KMS-11 (cell line): Measurements from ENCODE around the gene ELP1.
"Not testable (repeated sequence)": the region's sequence is repeated elsewhere in the genome, so short reads cannot be mapped to it uniquely, and the experiment has no call there.

Experiments
- H2AFZ ChIP-seq: fragments of 200-600 bp; sonication (generic); 2 replicates; pipeline ENCODE4 v1.6.1; 2016; ENCODE audit warnings: antibody characterized with exemption, mixed run types, low read depth
- H3K27ac ChIP-seq: fragments of 200-600 bp; sonication (generic); 2 replicates; pipeline ENCODE4 v1.6.1; 2016; ENCODE audit warnings: mild to moderate bottlenecking, mixed run types
- H3K27me3 ChIP-seq: fragments of 200-600 bp; sonication (generic); 2 replicates; pipeline ENCODE4 v1.6.1; 2017; ENCODE audit warnings: mild to moderate bottlenecking, low read depth, mixed run types, moderate library complexity; ENCODE audit not compliant: insufficient read depth
- H3K36me3 ChIP-seq: fragments of 200-600 bp; sonication (generic); 2 replicates; pipeline ENCODE4 v1.6.1; 2017; ENCODE audit warnings: mild to moderate bottlenecking, mixed run types; ENCODE audit not compliant: insufficient read depth
- H3K4me1 ChIP-seq: fragments of 200-600 bp; sonication (generic); 2 replicates; pipeline ENCODE4 v1.6.1; 2016; ENCODE audit warnings: mild to moderate bottlenecking, low read depth, mixed run types; ENCODE audit not compliant: poor library complexity, severe bottlenecking
- H3K4me2 ChIP-seq: fragments of 200-600 bp; sonication (generic); 2 replicates; pipeline ENCODE4 v1.7.0; 2016; ENCODE audit warnings: mild to moderate bottlenecking, mixed run types
- H3K4me3 ChIP-seq: fragments of 200-600 bp; sonication (generic); IDR thresholded peaks from 2 replicates; pipeline ENCODE4 v1.6.1; 2017; ENCODE audit warnings: low read depth, low read length, mixed read lengths; ENCODE audit not compliant: insufficient read depth
- H3K79me2 ChIP-seq: fragments of 200-600 bp; sonication (generic); 2 replicates; pipeline ENCODE4 v1.6.1; 2016; ENCODE audit warnings: low read depth, mixed run types; ENCODE audit not compliant: insufficient read depth
- H3K9ac ChIP-seq: fragments of 200-600 bp; sonication (generic); 2 replicates; pipeline ENCODE4 v1.6.1; 2016; ENCODE audit warnings: mild to moderate bottlenecking, mixed run types
- H4K20me1 ChIP-seq: fragments of 200-600 bp; sonication (generic); 2 replicates; pipeline ENCODE4 v1.6.1; 2016; ENCODE audit warnings: mild to moderate bottlenecking, mixed run types; ENCODE audit not compliant: insufficient read depth
- CTCF ChIP-seq: fragments of 200-600 bp; sonication (generic); conservative IDR thresholded peaks from 2 replicates; pipeline ENCODE4 v1.6.1; 2017; ENCODE audit warnings: low read depth, mild to moderate bottlenecking, antibody characterized with exemption, low read length, moderate library complexity, mixed read lengths

Gene ELP1

GRCh38 chr9:108852079-108852478 lies 81.8 kb downstream of the ELP1 start:
- Histone ChIP-seq H3K36me3 (no peaks in the 10 kb centered on the region), H2AFZ (no peak overlapping the region), H3K4me1 (no peaks in the 10 kb centered on the region), H3K79me2 (no peaks in the 10 kb centered on the region), H3K27ac (no peak overlapping the region), H3K9ac (no peak overlapping the region), H4K20me1 (no peaks in the 10 kb centered on the region), H3K4me2 (no peak overlapping the region), H3K27me3 (no peaks in the 10 kb centered on the region), H3K4me3 (no peak overlapping the region)
- no peak for TF ChIP-seq CTCF

GRCh38 chr9:108851138-108851537 lies 82.8 kb downstream of the ELP1 start:
- Histone ChIP-seq H3K4me3 (no peak overlapping the region), H3K79me2 (no peaks in the 10 kb centered on the region), H3K27me3 (no peaks in the 10 kb centered on the region), H4K20me1 (no peaks in the 10 kb centered on the region), H3K4me2 (no peak overlapping the region), H3K27ac (no peak overlapping the region), H2AFZ (no peak overlapping the region), H3K36me3 (no peaks in the 10 kb centered on the region), H3K4me1 (no peaks in the 10 kb centered on the region), H3K9ac (no peak overlapping the region)
- TF ChIP-seq CTCF = no peak

- Histone ChIP-seq H3K4me2 (no peak overlapping the region), H3K4me1 (no peaks in the 10 kb centered on the region), H3K27ac (no peak overlapping the region), H4K20me1 (no peaks in the 10 kb centered on the region), H3K4me3 (no peak overlapping the region), H3K79me2 (no peaks in the 10 kb centered on the region), H3K9ac (no peak overlapping the region), H3K27me3 (no peaks in the 10 kb centered on the region), H3K36me3 (no peaks in the 10 kb centered on the region), H2AFZ (no peak overlapping the region)
- no peak for TF ChIP-seq CTCF
Measured at GRCh38 chr9:108850293-108850897, 83.5 kb downstream of the ELP1 start.

GRCh38 chr9:108848296-108848695 lies 85.6 kb downstream of the ELP1 start:
- not testable (repeated sequence) for H3K79me2 ChIP-seq, H3K27ac ChIP-seq, H4K20me1 ChIP-seq, H2AFZ ChIP-seq, H3K4me1 ChIP-seq, H3K4me2 ChIP-seq, H3K4me3 ChIP-seq, H3K27me3 ChIP-seq, H3K36me3 ChIP-seq, H3K9ac ChIP-seq

GRCh38 chr9:108845947-108846346 lies 88.0 kb downstream of the ELP1 start:
- H2AFZ ChIP-seq = no peak overlapping the region
- no peaks in the 10 kb centered on the region for H3K36me3 ChIP-seq
- no peaks in the 10 kb centered on the region for H3K79me2 ChIP-seq
- no peak for TF ChIP-seq CTCF
- H3K4me2 ChIP-seq = no peak overlapping the region
- no peak overlapping the region for H3K4me3 ChIP-seq
- no peaks in the 10 kb centered on the region for H4K20me1 ChIP-seq
- H3K4me1 ChIP-seq = no peaks in the 10 kb centered on the region
- H3K9ac ChIP-seq = no peak overlapping the region
- H3K27me3 ChIP-seq = no peaks in the 10 kb centered on the region
- H3K27ac ChIP-seq = no peak overlapping the region
